ENCODE measurements around the gene CAPSL.
"Not testable (repeated sequence)": the region's sequence is repeated elsewhere in the genome, so short reads cannot be mapped to it uniquely, and the experiment has no call there.

DNA sequence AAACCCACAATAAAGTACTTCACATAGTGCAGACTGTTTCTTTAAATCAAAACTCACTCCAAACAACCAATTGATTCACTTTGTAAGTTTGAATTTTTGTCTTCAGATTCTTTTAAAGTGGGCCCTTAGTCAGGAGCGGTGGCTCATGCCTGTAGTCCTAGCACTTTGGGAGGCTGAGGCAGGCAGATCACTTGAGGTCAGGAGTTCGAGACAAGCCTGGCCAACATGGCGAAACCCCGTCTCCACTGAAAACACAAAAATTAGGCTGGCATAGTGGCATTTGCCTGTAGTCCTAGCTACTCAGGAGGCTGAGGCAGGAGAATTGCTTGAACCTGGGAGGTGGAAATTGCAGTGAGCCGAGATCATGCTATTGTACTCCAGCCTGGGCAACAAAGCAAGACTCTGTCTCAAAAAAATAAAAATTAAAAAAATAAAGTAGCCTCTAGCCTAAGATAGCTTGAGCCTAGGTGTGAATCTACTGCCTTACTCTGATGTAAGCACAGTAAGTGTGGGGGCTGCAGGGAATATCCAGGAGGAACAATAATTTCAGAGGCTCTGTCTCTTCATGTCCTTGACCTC, 82.1 kb downstream of the CAPSL start:
- TF ChIP-seq, protein P1, sequence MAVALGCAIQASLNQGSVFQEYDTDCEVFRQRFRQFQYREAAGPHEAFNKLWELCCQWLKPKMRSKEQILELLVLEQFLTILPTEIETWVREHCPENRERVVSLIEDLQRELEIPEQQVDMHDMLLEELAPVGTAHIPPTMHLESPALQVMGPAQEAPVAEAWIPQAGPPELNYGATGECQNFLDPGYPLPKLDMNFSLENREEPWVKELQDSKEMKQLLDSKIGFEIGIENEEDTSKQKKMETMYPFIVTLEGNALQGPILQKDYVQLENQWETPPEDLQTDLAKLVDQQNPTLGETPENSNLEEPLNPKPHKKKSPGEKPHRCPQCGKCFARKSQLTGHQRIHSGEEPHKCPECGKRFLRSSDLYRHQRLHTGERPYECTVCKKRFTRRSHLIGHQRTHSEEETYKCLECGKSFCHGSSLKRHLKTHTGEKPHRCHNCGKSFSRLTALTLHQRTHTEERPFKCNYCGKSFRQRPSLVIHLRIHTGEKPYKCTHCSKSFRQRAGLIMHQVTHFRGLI (CRISPR knock-in tag; IDR thresholded peaks at IDR 0.05): not testable (repeated sequence)
- TF ChIP-seq POLR3A (IDR thresholded peaks at IDR 0.05; ENCODE audit: borderline replicate concordance, extremely low read depth, insufficient read depth, insufficient read length); CEBPB (tag; IDR thresholded peaks at IDR 0.05); RNF2 (IDR thresholded peaks at IDR 0.05); GABPA (tag; conservative IDR thresholded peaks at IDR 0.05; ENCODE audit: low read depth); CAMTA2 (CRISPR knock-in tag; conservative IDR thresholded peaks at IDR 0.05); BMI1 (IDR thresholded peaks at IDR 0.05; ENCODE audit: low read length): not testable (repeated sequence)
- TF ChIP-seq, protein P2, sequence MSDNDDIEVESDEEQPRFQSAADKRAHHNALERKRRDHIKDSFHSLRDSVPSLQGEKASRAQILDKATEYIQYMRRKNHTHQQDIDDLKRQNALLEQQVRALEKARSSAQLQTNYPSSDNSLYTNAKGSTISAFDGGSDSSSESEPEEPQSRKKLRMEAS (CRISPR knock-in tag; IDR thresholded peaks at IDR 0.05): not testable (repeated sequence)
- TF ChIP-seq, protein P3, sequence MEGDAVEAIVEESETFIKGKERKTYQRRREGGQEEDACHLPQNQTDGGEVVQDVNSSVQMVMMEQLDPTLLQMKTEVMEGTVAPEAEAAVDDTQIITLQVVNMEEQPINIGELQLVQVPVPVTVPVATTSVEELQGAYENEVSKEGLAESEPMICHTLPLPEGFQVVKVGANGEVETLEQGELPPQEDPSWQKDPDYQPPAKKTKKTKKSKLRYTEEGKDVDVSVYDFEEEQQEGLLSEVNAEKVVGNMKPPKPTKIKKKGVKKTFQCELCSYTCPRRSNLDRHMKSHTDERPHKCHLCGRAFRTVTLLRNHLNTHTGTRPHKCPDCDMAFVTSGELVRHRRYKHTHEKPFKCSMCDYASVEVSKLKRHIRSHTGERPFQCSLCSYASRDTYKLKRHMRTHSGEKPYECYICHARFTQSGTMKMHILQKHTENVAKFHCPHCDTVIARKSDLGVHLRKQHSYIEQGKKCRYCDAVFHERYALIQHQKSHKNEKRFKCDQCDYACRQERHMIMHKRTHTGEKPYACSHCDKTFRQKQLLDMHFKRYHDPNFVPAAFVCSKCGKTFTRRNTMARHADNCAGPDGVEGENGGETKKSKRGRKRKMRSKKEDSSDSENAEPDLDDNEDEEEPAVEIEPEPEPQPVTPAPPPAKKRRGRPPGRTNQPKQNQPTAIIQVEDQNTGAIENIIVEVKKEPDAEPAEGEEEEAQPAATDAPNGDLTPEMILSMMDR (IDR thresholded peaks at IDR 0.05 in 2 of 3, conservative IDR thresholded peaks at IDR 0.05 in 1 of 3; ENCODE audit: insufficient read depth in 2 of 3, low read depth in 1 of 3, low read length in 3 of 3): not testable (repeated sequence)
